HepG2 (cell line): ENCODE results near the gene APOC4. TPM values are rescaled to one million over a fixed set of nuclear protein-coding genes. Genes with fewer than 3 reads are reported as not detected.

Experiments
- IKZF4 ChIP-seq: sonication (generic); formaldehyde crosslinking; IDR thresholded peaks from 2 replicates; pipeline ENCODE4 v1.5.1; 2020; ENCODE audit warnings: borderline replicate concordance, mild to moderate bottlenecking, low read depth, missing genetic modification reagents; ENCODE audit errors: not compliant biosample characterization
- NRL ChIP-seq: sonication (generic); formaldehyde crosslinking; IDR thresholded peaks from 2 replicates; pipeline ENCODE4 v1.5.0; 2020; ENCODE audit warnings: missing genetic modification reagents, mild to moderate bottlenecking, moderate library complexity, borderline replicate concordance
- RARA ChIP-seq: IDR thresholded peaks from 2 replicates; pipeline ENCODE4 v1.6.1; 2016; ENCODE audit warnings: missing genetic modification reagents, missing compliant biosample characterization
- RBM22 ChIP-seq: fragments of 200-400 bp; formaldehyde crosslinking; optimal IDR thresholded peaks from 2 replicates; pipeline ENCODE3; 2017; ENCODE audit warnings: mild to moderate bottlenecking, low read length, moderate library complexity
- RFXAP ChIP-seq: sonication (generic); formaldehyde crosslinking; IDR thresholded peaks from 2 replicates; pipeline ENCODE4 v1.4.0; 2020; ENCODE audit warnings: missing genetic modification reagents, borderline replicate concordance
- ZC3H13 ChIP-seq: sonication (generic); formaldehyde crosslinking; IDR thresholded peaks from 2 replicates; pipeline ENCODE4 v1.8.1; 2023; ENCODE audit warnings: mild to moderate bottlenecking, missing genetic modification reagents, moderate library complexity
- ZC3H4 ChIP-seq: sonication (generic); formaldehyde crosslinking; IDR thresholded peaks from 2 replicates; pipeline ENCODE4 v1.4.0; 2020; ENCODE audit warnings: missing genetic modification reagents, borderline replicate concordance
- ZFX ChIP-seq: sonication (generic); formaldehyde crosslinking; IDR thresholded peaks from 2 replicates; pipeline ENCODE4 v1.4.0; 2020; ENCODE audit warnings: mild to moderate bottlenecking, low read depth, missing genetic modification reagents, moderate library complexity
- ZNF20 ChIP-seq: sonication (generic); formaldehyde crosslinking; IDR thresholded peaks from 2 replicates; pipeline ENCODE4 v1.4.0; 2020; ENCODE audit warnings: mild to moderate bottlenecking, moderate library complexity, missing genetic modification reagents
- ZNF264 ChIP-seq: sonication (generic); formaldehyde crosslinking; IDR thresholded peaks from 2 replicates; pipeline ENCODE4 v1.4.0; 2020; ENCODE audit warnings: missing genetic modification reagents
- ZNF605 ChIP-seq: sonication (generic); formaldehyde crosslinking; IDR thresholded peaks from 2 replicates; pipeline ENCODE4 v1.8.0; 2022; ENCODE audit warnings: mild to moderate bottlenecking, missing genetic modification reagents
- ZNF772 ChIP-seq: sonication (generic); formaldehyde crosslinking; IDR thresholded peaks from 2 replicates; pipeline ENCODE4 v1.5.0; 2020; ENCODE audit warnings: mild to moderate bottlenecking, missing genetic modification reagents
- polyA plus RNA-seq, 8 experiments: library from polyadenylated mRNA; depleted of rRNA in 3 of 8; stranded (reverse) in 7 of 8; unstranded in 1 of 8; fragments of >200 nt; fragmentation: Illumina TruSeq in 4 of 8; extraction: Trizol in 4 of 8; gene quantifications; 2 replicates each; pipeline versions ENCODE4 v1.2.1 to v1.2.3, GENCODE V29; 2011 to 2016; ENCODE audit warnings: low read depth in 4 of 8, missing spikeins in 1 of 8, mixed read lengths in 1 of 8; ENCODE audit not compliant: insufficient read depth in 1 of 8
- total RNA-seq, 5 experiments: library from RNA; depleted of rRNA; stranded (reverse); fragments of >200 nt; fragmentation: Illumina TruSeq; extraction: Trizol; gene quantifications; 2 replicates each; pipeline ENCODE4 v1.2.3, GENCODE V29; 2016; ENCODE audit warnings: low read depth in 1 of 5
- TF ChIP-seq, protein P1 (sequence below): sonication (generic); formaldehyde crosslinking; IDR thresholded peaks from 2 replicates; pipeline ENCODE4 v1.4.0; 2020; ENCODE audit warnings: mild to moderate bottlenecking, missing genetic modification reagents
- TF ChIP-seq, protein P2 (sequence below): sonication (generic); formaldehyde crosslinking; IDR thresholded peaks from 2 replicates; pipeline ENCODE4 v1.4.0; 2020; ENCODE audit warnings: missing genetic modification reagents
- TF ChIP-seq, protein P3 (sequence below): IDR thresholded peaks from 2 replicates; pipeline ENCODE4 v1.6.1; 2016; ENCODE audit warnings: low read depth, missing genetic modification reagents, missing compliant biosample characterization
- TF ChIP-seq, protein P4 (sequence below): sonication (generic); formaldehyde crosslinking; IDR thresholded peaks from 2 replicates; pipeline ENCODE4 v1.5.1; 2020; ENCODE audit warnings: missing genetic modification reagents, mild to moderate bottlenecking, borderline replicate concordance
- TF ChIP-seq, protein P5 (sequence below): IDR thresholded peaks from 2 replicates; pipeline ENCODE4 v1.6.1; 2016; ENCODE audit warnings: mild to moderate bottlenecking

APOC4 gene
- total and polyA plus RNA-seq, 2 of the 13 experiments (the other 11 are each of a cell fraction or from before 2014, with no cell fraction given), result 0.46 TPM; not detected in 1

DNA sequence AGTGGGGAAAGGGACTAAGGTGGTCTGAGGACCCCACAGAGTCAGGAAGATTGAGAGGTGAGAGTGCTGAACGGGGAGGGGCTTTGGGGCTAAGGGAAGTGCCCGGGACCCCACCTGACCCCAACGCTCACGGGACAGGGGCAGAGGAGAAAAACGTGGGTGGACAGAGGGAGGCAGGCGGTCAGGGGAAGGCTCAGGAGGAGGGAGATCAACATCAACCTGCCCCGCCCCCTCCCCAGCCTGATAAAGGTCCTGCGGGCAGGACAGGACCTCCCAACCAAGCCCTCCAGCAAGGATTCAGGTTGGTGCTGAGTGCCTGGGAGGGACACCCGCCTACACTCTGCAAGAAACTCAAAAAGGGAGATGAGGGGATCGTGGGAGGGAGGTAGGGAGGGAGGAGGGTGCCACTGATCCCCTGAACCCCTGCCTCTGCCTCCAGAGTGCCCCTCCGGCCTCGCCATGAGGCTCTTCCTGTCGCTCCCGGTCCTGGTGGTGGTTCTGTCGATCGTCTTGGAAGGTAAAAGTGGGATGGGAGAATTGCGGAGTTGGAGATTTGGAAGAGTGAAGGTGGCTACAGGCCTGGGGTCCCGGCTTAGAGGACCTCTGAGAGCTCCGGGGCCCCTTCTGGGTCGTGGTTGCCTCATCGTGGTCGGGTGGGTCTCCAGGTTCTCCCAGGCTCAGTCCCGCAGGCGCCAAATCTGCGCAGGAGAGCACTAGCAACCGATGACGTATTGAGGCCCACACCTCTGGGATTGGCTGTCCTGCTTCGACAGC is 27.4 kb upstream of the APOC4 start, which contains the start of gene APOC1 (continued):
- 0 out of 2 replicates have a peak, but pooled peaks have one; percentile 40 for TF ChIP-seq ZNF20
- 0 out of 2 replicates have a peak, but pooled peaks have one; percentile 55 for TF ChIP-seq ZNF605 (CRISPR knock-in tag)
- TF ChIP-seq, protein P1, sequence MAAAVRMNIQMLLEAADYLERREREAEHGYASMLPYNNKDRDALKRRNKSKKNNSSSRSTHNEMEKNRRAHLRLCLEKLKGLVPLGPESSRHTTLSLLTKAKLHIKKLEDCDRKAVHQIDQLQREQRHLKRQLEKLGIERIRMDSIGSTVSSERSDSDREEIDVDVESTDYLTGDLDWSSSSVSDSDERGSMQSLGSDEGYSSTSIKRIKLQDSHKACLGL (CRISPR knock-in tag), result peak; percentile 20; the same call in 1 of the 2 replicates
- TF ChIP-seq, protein P2, sequence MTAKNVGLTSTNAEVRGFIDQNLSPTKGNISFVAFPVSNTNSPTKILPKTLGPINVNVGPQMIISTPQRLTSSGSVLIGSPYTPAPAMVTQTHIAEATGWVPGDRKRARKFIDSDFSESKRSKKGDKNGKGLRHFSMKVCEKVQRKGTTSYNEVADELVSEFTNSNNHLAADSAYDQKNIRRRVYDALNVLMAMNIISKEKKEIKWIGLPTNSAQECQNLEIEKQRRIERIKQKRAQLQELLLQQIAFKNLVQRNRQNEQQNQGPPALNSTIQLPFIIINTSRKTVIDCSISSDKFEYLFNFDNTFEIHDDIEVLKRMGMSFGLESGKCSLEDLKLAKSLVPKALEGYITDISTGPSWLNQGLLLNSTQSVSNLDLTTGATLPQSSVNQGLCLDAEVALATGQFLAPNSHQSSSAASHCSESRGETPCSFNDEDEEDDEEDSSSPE (CRISPR knock-in tag), result 0 out of 2 replicates have a peak, but pooled peaks have one; percentile 31
- TF ChIP-seq, protein P3, sequence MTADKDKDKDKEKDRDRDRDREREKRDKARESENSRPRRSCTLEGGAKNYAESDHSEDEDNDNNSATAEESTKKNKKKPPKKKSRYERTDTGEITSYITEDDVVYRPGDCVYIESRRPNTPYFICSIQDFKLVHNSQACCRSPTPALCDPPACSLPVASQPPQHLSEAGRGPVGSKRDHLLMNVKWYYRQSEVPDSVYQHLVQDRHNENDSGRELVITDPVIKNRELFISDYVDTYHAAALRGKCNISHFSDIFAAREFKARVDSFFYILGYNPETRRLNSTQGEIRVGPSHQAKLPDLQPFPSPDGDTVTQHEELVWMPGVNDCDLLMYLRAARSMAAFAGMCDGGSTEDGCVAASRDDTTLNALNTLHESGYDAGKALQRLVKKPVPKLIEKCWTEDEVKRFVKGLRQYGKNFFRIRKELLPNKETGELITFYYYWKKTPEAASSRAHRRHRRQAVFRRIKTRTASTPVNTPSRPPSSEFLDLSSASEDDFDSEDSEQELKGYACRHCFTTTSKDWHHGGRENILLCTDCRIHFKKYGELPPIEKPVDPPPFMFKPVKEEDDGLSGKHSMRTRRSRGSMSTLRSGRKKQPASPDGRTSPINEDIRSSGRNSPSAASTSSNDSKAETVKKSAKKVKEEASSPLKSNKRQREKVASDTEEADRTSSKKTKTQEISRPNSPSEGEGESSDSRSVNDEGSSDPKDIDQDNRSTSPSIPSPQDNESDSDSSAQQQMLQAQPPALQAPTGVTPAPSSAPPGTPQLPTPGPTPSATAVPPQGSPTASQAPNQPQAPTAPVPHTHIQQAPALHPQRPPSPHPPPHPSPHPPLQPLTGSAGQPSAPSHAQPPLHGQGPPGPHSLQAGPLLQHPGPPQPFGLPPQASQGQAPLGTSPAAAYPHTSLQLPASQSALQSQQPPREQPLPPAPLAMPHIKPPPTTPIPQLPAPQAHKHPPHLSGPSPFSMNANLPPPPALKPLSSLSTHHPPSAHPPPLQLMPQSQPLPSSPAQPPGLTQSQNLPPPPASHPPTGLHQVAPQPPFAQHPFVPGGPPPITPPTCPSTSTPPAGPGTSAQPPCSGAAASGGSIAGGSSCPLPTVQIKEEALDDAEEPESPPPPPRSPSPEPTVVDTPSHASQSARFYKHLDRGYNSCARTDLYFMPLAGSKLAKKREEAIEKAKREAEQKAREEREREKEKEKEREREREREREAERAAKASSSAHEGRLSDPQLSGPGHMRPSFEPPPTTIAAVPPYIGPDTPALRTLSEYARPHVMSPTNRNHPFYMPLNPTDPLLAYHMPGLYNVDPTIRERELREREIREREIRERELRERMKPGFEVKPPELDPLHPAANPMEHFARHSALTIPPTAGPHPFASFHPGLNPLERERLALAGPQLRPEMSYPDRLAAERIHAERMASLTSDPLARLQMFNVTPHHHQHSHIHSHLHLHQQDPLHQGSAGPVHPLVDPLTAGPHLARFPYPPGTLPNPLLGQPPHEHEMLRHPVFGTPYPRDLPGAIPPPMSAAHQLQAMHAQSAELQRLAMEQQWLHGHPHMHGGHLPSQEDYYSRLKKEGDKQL, result 0 out of 2 replicates have a peak, but pooled peaks have one; percentile 5
- TF ChIP-seq, protein P4, sequence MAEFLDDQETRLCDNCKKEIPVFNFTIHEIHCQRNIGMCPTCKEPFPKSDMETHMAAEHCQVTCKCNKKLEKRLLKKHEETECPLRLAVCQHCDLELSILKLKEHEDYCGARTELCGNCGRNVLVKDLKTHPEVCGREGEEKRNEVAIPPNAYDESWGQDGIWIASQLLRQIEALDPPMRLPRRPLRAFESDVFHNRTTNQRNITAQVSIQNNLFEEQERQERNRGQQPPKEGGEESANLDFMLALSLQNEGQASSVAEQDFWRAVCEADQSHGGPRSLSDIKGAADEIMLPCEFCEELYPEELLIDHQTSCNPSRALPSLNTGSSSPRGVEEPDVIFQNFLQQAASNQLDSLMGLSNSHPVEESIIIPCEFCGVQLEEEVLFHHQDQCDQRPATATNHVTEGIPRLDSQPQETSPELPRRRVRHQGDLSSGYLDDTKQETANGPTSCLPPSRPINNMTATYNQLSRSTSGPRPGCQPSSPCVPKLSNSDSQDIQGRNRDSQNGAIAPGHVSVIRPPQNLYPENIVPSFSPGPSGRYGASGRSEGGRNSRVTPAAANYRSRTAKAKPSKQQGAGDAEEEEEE (CRISPR knock-in tag), result 0 out of 2 replicates have a peak, but pooled peaks have one; percentile 70
- peak; percentile 68 for TF ChIP-seq RBM22
- TF ChIP-seq RFXAP (CRISPR knock-in tag), result peak; percentile 100
- peak; percentile 34; the same call in 1 of the 2 replicates for TF ChIP-seq ZNF772 (CRISPR knock-in tag)
- TF ChIP-seq IKZF4, result peak; percentile 25
- TF ChIP-seq ZC3H4, result peak; percentile 41; the same call in 1 of the 2 replicates
- peak; percentile 85 for TF ChIP-seq ZC3H13 (CRISPR knock-in tag)
- TF ChIP-seq, protein P5, sequence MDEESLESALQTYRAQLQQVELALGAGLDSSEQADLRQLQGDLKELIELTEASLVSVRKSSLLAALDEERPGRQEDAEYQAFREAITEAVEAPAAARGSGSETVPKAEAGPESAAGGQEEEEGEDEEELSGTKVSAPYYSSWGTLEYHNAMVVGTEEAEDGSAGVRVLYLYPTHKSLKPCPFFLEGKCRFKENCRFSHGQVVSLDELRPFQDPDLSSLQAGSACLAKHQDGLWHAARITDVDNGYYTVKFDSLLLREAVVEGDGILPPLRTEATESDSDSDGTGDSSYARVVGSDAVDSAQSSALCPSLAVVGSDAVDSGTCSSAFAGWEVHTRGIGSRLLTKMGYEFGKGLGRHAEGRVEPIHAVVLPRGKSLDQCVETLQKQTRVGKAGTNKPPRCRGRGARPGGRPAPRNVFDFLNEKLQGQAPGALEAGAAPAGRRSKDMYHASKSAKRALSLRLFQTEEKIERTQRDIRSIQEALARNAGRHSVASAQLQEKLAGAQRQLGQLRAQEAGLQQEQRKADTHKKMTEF, result peak; percentile 39; the same call in 1 of the 2 replicates
- peak; percentile 64; the same call in 1 of the 2 replicates for TF ChIP-seq ZFX (CRISPR knock-in tag)
- 0 out of 2 replicates have a peak, but pooled peaks have one; percentile 26 for TF ChIP-seq NRL (CRISPR knock-in tag)
- 0 out of 2 replicates have a peak, but pooled peaks have one; percentile 28 for TF ChIP-seq ZNF264 (CRISPR knock-in tag)
- TF ChIP-seq RARA (CRISPR knock-in tag), result peak; percentile 39; the same call in 1 of the 2 replicates
